Measurements from ENCODE around the gene GLIS1.
A peak's percentile ranks its signal among the peaks of the same experiment; 100 is the strongest.

The GLIS1 gene

GRCh38 chr1:53719469-53719868 lies 19.5 kb downstream of the GLIS1 start:
- Histone ChIP-seq H3K27me3 (ENCODE audit: low read depth) (peaks cover 7% of the 10 kb centered on the region; the same call in 1 of the 2 replicates), H3K4me3 (no peak overlapping the region), H3K36me3 (replicated peaks) (no peaks in the 10 kb centered on the region), H3K9me3 (no peaks in the 10 kb centered on the region), H3K4me1 (no peaks in the 10 kb centered on the region)
- DNase-seq (ENCODE audit: low spot score in 2 of 2): no peak
- in situ Hi-C loops (cut with MboI; ENCODE audit: low sequenced_read_pairs): no loop called here

GRCh38 chr1:53718443-53718842 lies 20.5 kb downstream of the GLIS1 start:
- in situ Hi-C loops (cut with MboI; ENCODE audit: low sequenced_read_pairs): no loop called here
- Histone ChIP-seq H3K9me3 (no peaks in the 10 kb centered on the region), H3K4me1 (no peaks in the 10 kb centered on the region), H3K27me3 (ENCODE audit: low read depth) (peaks cover 7% of the 10 kb centered on the region; the same call in 1 of the 2 replicates), H3K4me3 (no peak overlapping the region), H3K36me3 (replicated peaks) (no peaks in the 10 kb centered on the region)
- no peak for DNase-seq (ENCODE audit: low spot score in 2 of 2)

- DNase-seq (ENCODE audit: low spot score in 2 of 2): no peak
- in situ Hi-C loops (cut with MboI; ENCODE audit: low sequenced_read_pairs): no loop called here
- H3K4me1 ChIP-seq: no peaks in the 10 kb centered on the region
- peaks cover 7% of the 10 kb centered on the region; the same call in 1 of the 2 replicates for H3K27me3 ChIP-seq (ENCODE audit: low read depth)
- H3K36me3 ChIP-seq (replicated peaks): no peaks in the 10 kb centered on the region
- no peaks in the 10 kb centered on the region for H3K9me3 ChIP-seq
- no peak overlapping the region for H3K4me3 ChIP-seq
Observed at GRCh38 chr1:53717025-53717804, 21.7 kb downstream of the GLIS1 start.

- in situ Hi-C loops (cut with MboI; ENCODE audit: low sequenced_read_pairs): no loop called here
- H3K36me3 ChIP-seq (replicated peaks): no peaks in the 10 kb centered on the region
- no peaks in the 10 kb centered on the region for H3K9me3 ChIP-seq
Observed at GRCh38 chr1:53716150-53716549, 22.8 kb downstream of the GLIS1 start.

GRCh38 chr1:53715478-53715877 lies 23.5 kb downstream of the GLIS1 start:
- no peaks in the 10 kb centered on the region for H3K36me3 ChIP-seq (replicated peaks)
- peak in 1 of 2 experiments; percentile 79 for DNase-seq (ENCODE audit: low spot score in 2 of 2)
- H3K4me1 ChIP-seq: no peaks in the 10 kb centered on the region
- in situ Hi-C loops (cut with MboI; ENCODE audit: low sequenced_read_pairs): no loop called here
- H3K27me3 ChIP-seq (ENCODE audit: low read depth): peaks cover 7% of the 10 kb centered on the region; the same call in 1 of the 2 replicates
- H3K4me3 ChIP-seq: no peak overlapping the region
- no peaks in the 10 kb centered on the region for H3K9me3 ChIP-seq

More at GRCh38 chr1:53716150-53716549, 22.8 kb downstream of the GLIS1 start:
- Histone ChIP-seq H3K4me1 (no peaks in the 10 kb centered on the region), H3K4me3 (no peak overlapping the region), H3K27me3 (ENCODE audit: low read depth) (peaks cover 7% of the 10 kb centered on the region; the same call in 1 of the 2 replicates)
- DNase-seq (ENCODE audit: low spot score in 2 of 2): no peak

GRCh38 chr1:53712276-53712675 lies 26.7 kb downstream of the GLIS1 start:
- no peak for DNase-seq (ENCODE audit: low spot score in 2 of 2)
- no peaks in the 10 kb centered on the region for H3K9me3 ChIP-seq
- in situ Hi-C loops (cut with MboI; ENCODE audit: low sequenced_read_pairs): no loop called here
- no peaks in the 10 kb centered on the region for H3K36me3 ChIP-seq (replicated peaks)
- no peak overlapping the region for H3K4me3 ChIP-seq
- H3K4me1 ChIP-seq: no peaks in the 10 kb centered on the region
- 0 out of 2 replicates have a peak, but pooled peaks cover 4% of the 10 kb centered on the region for H3K27me3 ChIP-seq (ENCODE audit: low read depth)

- in situ Hi-C loops (cut with MboI; ENCODE audit: low sequenced_read_pairs): no loop called here
- DNase-seq (ENCODE audit: low spot score in 2 of 2): no peak
- peaks cover 5% of the 10 kb centered on the region for H3K27me3 ChIP-seq (ENCODE audit: low read depth)
Observed at GRCh38 chr1:53710584-53710983, 28.4 kb downstream of the GLIS1 start.

GRCh38 chr1:53708687-53709086 lies 30.3 kb downstream of the GLIS1 start:
- in situ Hi-C loops (cut with MboI; ENCODE audit: low sequenced_read_pairs): no loop called here
- DNase-seq (ENCODE audit: low spot score in 2 of 2): no peak
- H3K9me3 ChIP-seq: no peaks in the 10 kb centered on the region
- no peak overlapping the region for H3K4me3 ChIP-seq
- H3K27me3 ChIP-seq (ENCODE audit: low read depth): peaks cover 5% of the 10 kb centered on the region
- H3K36me3 ChIP-seq (replicated peaks): no peaks in the 10 kb centered on the region
- no peaks in the 10 kb centered on the region for H3K4me1 ChIP-seq

More at GRCh38 chr1:53710584-53710983, 28.4 kb downstream of the GLIS1 start:
- Histone ChIP-seq H3K4me1 (no peaks in the 10 kb centered on the region), H3K36me3 (replicated peaks) (no peaks in the 10 kb centered on the region), H3K4me3 (no peak overlapping the region), H3K9me3 (no peaks in the 10 kb centered on the region)

- no peaks in the 10 kb centered on the region for H3K36me3 ChIP-seq (replicated peaks)
- H3K4me1 ChIP-seq: no peaks in the 10 kb centered on the region
- no peak overlapping the region for H3K4me3 ChIP-seq
- in situ Hi-C loops (cut with MboI; ENCODE audit: low sequenced_read_pairs): no loop called here
- peaks cover 5% of the 10 kb centered on the region for H3K27me3 ChIP-seq (ENCODE audit: low read depth)
- H3K9me3 ChIP-seq: no peaks in the 10 kb centered on the region
- DNase-seq (ENCODE audit: low spot score in 2 of 2): no peak
Observed at GRCh38 chr1:53706356-53706755, 32.6 kb downstream of the GLIS1 start.

GRCh38 chr1:53705446-53706096 lies 33.4 kb downstream of the GLIS1 start:
- Histone ChIP-seq H3K4me3 (no peak overlapping the region), H3K9me3 (no peaks in the 10 kb centered on the region), H3K27me3 (ENCODE audit: low read depth) (peaks cover 5% of the 10 kb centered on the region), H3K4me1 (no peaks in the 10 kb centered on the region), H3K36me3 (replicated peaks) (no peaks in the 10 kb centered on the region)
- no peak for DNase-seq (ENCODE audit: low spot score in 2 of 2)
- in situ Hi-C loops (cut with MboI; ENCODE audit: low sequenced_read_pairs): no loop called here

- Histone ChIP-seq H3K27me3 (ENCODE audit: low read depth) (peaks cover 5% of the 10 kb centered on the region), H3K9me3 (no peaks in the 10 kb centered on the region), H3K4me1 (no peaks in the 10 kb centered on the region), H3K36me3 (replicated peaks) (no peaks in the 10 kb centered on the region), H3K4me3 (no peak overlapping the region)
- no peak for DNase-seq (ENCODE audit: low spot score in 2 of 2)
- in situ Hi-C loops (cut with MboI; ENCODE audit: low sequenced_read_pairs): no loop called here
Observed at GRCh38 chr1:53704804-53705445, 34.0 kb downstream of the GLIS1 start.

GRCh38 chr1:53704304-53704703 lies 34.7 kb downstream of the GLIS1 start:
- in situ Hi-C loops (cut with MboI; ENCODE audit: low sequenced_read_pairs): no loop called here
- H3K36me3 ChIP-seq (replicated peaks): no peaks in the 10 kb centered on the region
- no peaks in the 10 kb centered on the region for H3K9me3 ChIP-seq
- no peaks in the 10 kb centered on the region for H3K4me1 ChIP-seq
- peaks cover 5% of the 10 kb centered on the region for H3K27me3 ChIP-seq (ENCODE audit: low read depth)
- DNase-seq (ENCODE audit: low spot score in 2 of 2): no peak
- H3K4me3 ChIP-seq: no peak overlapping the region

GRCh38 chr1:53703174-53703573 lies 35.8 kb downstream of the GLIS1 start:
- no peak overlapping the region for H3K4me3 ChIP-seq
- H3K4me1 ChIP-seq: no peaks in the 10 kb centered on the region
- in situ Hi-C loops (cut with MboI; ENCODE audit: low sequenced_read_pairs): no loop called here
- peaks cover 5% of the 10 kb centered on the region for H3K27me3 ChIP-seq (ENCODE audit: low read depth)
- DNase-seq (ENCODE audit: low spot score in 2 of 2): no peak
- no peaks in the 10 kb centered on the region for H3K36me3 ChIP-seq (replicated peaks)
- no peaks in the 10 kb centered on the region for H3K9me3 ChIP-seq

- H3K4me3 ChIP-seq: no peak overlapping the region
- in situ Hi-C loops (cut with MboI; ENCODE audit: low sequenced_read_pairs): no loop called here
- H3K36me3 ChIP-seq (replicated peaks): no peaks in the 10 kb centered on the region
- no peak for DNase-seq (ENCODE audit: low spot score in 2 of 2)
- no peaks in the 10 kb centered on the region for H3K9me3 ChIP-seq
- peaks cover 5% of the 10 kb centered on the region for H3K27me3 ChIP-seq (ENCODE audit: low read depth)
- H3K4me1 ChIP-seq: no peaks in the 10 kb centered on the region
Observed at GRCh38 chr1:53702341-53702740, 36.6 kb downstream of the GLIS1 start.

Measured in HAP-1 (cell line).